ENCODE measurements around the gene GPC1. TPM values are rescaled to one million over a fixed set of nuclear protein-coding genes. Genes with fewer than 3 reads are reported as not detected.

GPC1 gene
- total RNA-seq, 1 donor from 2014 or later, result 182 TPM

DNA sequence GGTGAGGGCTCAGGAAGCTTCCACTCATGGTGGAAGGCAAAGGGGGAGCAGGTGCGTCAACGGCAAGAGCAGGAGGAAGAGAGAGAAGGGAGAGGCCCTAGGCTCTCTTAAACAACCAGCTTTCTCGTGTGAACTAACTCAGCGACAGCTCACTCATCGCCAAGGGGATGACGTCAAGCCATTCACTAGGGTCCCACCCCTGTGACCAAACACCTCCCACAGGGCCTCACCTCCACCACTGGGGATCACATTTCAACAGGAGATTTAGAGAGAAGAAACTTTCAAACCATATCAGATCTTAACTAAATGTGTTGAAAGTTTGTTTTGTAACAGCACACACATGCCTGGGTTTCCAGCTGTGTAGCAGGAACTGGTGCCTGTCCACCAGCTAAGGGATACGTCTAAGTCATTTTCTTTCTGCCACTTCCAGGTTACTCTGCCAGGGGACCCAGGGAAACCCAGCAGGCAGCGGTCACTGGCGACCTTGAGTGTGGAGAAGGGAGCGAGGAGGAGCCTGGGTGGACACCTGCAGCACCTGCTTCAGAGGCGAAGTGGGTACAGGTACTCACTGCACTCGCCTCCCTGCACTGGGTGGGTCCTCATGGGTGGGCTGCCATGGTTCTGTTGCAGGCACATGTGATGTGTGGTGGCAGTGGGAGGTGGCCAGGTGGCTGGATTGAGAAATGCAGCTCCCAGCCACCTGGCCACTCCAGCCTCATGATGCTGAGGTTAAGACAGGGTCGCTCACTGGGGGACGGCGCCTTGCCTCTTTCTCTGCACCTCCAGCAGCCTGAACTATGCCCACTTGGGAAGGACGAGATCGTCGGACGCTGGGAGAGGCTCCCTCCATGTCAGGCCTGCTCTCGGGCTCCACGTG, 8.4 kb upstream of the GPC1 start:
- ATAC-seq, result no peak
- intact Hi-C loops (cut with DNase I), result no loop called here
- DNase-seq (ENCODE audit: missing footprints), result peak; percentile 65

DNA sequence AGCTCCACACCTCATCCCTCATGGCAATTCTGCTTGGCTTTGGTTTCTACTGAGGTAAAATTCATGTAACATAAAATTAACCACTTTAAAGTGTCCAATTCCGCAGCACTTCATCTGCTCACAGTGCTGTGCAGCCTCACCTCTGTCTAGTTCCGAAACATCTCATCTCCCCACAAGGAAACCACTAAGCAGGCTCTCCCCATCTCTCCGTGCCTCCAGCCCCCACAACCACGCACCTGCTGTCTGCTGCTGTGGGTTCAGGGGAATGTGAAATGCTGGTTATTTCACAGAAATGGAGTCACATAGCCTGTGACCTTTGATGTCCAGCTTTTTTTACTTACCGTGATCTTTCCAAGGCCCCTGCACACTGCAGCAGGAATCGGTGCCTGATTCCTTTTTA, 7.7 kb upstream of the GPC1 start:
- DNase-seq (ENCODE audit: missing footprints) (no peak), ATAC-seq (no peak)
- intact Hi-C loops (cut with DNase I), result no loop called here

DNA sequence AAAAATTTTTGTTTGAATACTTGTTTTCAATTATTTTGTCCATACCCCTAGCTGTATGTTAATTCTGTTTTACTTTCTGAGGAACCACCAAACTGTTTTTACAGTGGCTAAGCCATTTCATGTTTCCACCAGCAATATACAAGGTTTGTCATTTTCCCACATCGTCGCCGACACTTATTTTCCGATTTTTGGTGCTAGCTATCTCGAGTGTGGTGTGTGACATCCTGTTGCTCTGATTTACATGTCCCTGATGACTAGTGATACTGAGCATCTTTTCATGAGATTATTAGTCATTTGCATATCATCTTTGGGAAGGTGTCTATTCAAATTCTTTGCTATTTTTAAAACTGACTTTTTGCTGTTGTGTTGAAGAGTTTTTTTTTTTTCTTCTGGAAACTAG, 7.2 kb upstream of the GPC1 start:
- no peak for DNase-seq (ENCODE audit: missing footprints)
- no peak for ATAC-seq
- intact Hi-C loops (cut with DNase I), result no loop called here

DNA sequence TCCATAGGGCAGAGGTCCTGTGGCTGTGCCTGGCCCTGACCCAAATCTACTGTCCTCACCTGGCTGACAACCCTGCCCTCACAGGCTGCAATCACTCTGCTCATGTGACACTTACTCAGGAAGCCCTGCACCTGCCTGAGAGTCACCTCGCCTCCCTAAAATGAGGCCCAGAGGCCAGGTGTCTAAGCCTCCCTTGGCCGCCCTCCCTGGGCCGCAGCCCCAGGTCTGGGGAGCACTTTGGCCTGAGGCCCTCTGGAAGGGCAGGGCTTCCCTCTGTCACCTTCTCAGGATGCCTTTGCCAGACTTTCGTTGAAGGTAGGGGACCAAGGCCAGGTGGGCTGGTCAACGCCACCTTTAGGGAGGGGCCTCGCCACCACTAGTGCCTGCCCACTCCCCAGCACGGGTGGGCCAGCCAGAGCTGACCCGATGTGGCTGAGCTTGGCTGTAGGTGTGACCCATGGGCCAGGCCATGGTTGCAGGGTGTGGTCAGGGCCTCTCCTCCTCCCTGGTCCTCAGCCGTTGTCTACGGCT, 6.1 kb upstream of the GPC1 start:
- ATAC-seq (no peak), DNase-seq (ENCODE audit: missing footprints) (peak; percentile 31)
- intact Hi-C loops (cut with DNase I), result no loop called here

DNA sequence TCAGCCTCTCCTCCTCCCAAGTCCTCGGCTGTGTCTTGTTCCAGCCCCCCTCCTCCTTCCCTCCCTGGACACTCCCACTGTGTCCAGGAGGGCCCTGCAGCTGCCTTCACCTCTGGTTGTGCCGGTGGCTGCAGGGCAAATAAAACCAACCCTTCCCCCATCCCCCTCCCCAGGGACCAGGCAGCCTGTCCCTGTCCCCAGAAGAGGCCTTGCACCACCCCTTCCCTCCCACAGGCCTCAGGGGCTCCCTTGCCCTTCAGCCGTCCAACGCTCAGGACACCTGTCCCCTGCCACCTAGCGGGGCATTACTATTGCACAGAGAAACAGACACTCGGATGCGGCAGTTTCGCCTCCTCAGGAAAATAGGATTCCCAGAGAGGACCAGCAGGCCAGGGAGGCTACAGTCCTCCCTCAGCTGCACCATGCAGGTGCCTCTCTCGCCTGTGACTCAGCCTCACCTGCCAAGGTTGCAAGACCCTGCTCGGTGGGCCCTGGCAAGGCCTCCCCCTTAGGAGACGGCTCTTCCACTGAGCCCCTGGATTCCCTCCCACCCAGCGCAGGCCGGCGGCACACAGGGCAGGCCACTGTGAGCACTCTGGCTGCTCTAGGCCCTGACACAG, 5.5 kb upstream of the GPC1 start:
- no peak for ATAC-seq
- peak; percentile 33 for DNase-seq (ENCODE audit: missing footprints)
- intact Hi-C loops (cut with DNase I), result no loop called here

DNA sequence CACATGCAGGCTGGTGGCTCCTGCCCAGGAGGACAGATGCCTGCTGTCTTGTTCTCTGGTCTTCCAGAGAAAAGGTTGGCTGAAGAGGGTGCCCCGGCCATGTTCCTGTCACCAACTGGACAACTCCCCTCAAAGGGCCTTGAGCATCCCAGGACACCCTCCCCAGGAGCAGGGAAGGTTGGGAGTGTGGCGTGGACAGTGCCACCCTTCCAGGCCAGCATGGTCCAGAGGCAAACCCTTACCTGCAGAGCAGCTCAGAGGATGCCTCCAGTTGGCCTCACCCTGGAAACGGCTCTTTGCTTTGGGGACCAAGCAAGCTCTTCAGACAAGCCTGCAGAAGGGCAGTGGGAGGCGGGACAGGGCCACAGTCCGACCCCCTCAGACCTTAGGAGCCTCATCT, 4.9 kb upstream of the GPC1 start:
- ATAC-seq, result no peak
- intact Hi-C loops (cut with DNase I), result no loop called here
- DNase-seq (ENCODE audit: missing footprints), result peak; percentile 1

DNA sequence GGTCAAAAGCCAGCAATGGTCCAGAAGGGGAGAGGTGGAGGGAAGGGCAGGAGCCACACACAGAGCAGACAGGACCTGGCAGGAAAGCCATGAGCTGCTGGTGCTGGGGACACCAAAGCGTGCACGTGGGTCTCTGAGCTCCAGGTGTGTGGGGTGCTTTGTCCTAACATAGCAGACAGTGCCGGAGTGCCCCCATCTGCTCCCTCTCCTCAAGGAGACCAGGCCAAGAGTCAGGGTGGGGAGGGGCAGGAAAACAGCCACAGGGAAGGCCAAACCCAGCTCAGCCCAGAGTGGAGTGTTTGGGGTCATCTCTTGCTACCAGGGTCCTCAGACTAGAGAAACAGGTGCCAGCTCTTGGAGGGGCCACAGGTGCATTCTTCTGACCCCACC, 4.2 kb upstream of the GPC1 start:
- DNase-seq (ENCODE audit: missing footprints) (peak; percentile 51), ATAC-seq (no peak)
- intact Hi-C loops (cut with DNase I), result no loop called here

DNA sequence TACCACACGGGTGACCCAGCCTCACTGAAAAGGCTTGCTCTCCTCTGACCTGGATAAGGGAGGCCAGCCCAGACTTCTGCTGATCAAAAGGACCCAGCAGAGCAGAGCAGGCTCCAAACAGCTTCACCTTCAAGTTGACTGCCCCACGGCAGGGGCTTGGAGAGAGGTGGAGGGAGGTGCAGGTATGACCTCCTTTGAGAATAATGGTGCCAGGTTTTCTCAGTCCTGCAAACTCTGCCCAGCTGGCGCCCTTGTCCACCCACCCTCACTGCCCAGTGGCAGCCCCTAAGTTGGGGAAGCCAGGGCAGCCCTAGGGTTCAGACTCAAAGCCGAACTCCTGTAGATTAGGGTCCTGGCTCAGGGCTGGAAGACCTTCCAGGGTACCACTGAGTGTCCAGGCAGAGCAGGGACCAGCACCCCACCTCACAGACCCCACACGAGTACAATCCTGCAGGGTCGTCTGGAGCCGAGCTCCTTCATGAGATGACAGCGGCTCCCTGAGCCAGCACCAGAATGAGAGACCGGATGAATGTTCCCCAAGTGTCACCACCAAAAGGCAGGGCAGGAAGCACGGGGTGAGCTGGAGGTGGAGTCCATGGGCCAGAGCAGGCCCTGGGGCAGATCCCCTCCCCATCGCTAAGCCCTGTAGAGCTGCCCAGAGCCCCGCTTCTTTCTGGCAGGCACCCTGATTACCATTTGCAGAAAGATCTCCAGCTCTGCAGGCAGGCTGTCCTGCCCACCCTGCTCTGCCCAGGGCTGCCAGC, 3.6 kb upstream of the GPC1 start:
- ATAC-seq (no peak), DNase-seq (ENCODE audit: missing footprints) (peak; percentile 56)
- intact Hi-C loops (cut with DNase I), result no loop called here

DNA sequence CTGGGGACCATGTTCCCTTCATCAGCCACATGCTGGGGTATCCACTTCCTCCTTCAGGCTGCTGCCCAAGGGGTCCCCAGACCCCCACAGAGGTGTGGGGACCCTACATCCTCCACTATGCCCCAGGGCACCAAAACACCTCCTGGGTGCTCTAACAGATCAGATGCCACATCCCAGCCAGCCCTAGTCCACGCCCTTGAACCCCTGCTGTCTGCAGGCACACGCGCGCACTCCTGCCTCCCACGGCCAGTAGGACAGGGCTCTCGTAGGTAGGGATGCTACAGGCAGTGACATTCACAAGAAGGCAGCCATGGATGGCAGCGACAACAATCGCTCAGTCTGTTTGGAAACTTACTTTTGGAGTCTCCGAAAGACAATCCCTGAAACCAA, 3.0 kb upstream of the GPC1 start:
- intact Hi-C loops (cut with DNase I), result no loop called here
- no peak for ATAC-seq
- peak; percentile 51 for DNase-seq (ENCODE audit: missing footprints)

DNA sequence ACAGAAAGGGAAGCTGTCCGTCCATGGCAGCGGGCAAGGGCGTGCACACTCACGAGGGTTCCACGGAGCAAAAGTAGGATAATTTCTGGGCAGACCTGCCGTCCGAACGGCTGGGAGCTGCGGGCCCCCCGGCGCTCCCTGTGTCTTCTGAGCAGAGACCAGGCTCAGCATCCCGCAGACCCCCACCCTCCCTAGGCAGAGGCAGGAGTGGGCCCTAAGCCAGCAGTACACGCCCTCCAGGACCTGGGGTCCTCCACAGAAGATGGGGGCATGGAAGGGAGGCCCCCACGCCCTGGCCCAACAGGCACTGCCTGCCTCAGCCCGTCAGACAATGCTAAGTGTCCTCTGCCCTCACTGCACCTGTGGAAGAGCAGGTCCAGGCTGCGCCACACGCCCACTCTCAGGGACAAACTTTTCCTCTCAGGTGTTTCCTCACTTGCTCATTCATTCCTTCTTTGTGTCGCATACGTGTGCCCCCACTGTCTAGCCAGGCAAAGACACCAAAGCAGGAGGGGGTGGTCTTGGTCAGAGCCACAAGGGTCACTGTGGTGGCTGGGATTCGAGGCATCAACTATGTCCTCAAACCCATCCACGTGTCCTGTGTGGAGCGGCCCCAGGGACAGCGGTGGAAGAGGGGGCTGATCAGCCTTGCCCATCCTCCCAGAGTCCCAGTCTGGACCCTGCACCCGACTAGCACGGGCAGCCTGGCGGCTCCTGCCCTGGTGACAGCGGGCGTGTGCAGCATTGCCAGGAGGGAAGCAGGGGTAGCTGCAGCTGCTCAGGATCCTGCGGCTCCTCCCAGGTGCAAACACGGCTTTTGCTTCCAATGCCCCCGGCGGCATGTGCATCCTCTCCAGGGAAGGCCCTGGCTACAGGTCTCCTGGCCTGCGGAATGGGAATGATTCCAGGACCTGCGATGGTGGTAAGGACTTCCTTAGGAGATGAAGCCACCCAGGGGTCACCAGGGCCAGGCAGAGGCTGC, 2.4 kb upstream of the GPC1 start:
- peak; percentile 58 for DNase-seq (ENCODE audit: missing footprints)
- no peak for ATAC-seq
- intact Hi-C loops (cut with DNase I), result no loop called here

DNA sequence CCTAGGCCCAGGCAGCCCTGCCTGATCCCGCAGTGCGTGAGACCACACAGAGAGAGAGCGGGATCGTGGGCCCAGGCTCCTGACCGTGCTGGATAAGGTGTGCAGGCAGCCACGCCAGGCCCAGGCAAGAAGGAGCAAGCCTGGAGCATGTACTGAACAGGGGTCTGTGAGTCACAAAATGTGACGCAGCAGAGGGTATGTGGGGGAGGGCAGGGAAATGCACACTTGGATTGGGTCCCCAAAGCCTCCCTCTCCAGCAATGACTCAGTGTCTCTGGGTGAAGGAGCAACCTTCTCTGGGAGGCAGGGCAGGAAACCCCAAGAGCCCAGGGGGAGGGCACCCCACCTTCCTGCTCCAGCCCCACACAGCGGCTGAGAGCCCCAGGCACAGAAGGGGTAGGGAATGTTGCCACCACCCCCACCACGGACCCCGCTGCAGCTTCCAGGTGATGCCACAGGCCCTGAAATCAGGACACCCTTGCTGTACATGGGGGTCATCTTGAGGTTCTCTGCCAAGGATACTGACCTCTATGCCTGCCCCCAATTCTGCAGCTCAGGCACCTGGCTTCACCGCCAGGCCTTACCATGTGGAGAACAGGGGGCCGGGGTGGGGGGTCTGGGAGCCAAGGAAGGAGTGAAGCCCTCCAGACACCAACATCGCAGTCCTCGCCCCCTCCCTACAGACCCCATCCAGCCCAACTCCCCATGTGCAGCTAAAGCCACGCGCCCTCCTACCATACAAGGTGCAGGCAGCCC, 1.3 kb upstream of the GPC1 start:
- intact Hi-C loops (cut with DNase I), result no loop called here
- no peak for ATAC-seq
- DNase-seq (ENCODE audit: missing footprints), result peak; percentile 64

DNA sequence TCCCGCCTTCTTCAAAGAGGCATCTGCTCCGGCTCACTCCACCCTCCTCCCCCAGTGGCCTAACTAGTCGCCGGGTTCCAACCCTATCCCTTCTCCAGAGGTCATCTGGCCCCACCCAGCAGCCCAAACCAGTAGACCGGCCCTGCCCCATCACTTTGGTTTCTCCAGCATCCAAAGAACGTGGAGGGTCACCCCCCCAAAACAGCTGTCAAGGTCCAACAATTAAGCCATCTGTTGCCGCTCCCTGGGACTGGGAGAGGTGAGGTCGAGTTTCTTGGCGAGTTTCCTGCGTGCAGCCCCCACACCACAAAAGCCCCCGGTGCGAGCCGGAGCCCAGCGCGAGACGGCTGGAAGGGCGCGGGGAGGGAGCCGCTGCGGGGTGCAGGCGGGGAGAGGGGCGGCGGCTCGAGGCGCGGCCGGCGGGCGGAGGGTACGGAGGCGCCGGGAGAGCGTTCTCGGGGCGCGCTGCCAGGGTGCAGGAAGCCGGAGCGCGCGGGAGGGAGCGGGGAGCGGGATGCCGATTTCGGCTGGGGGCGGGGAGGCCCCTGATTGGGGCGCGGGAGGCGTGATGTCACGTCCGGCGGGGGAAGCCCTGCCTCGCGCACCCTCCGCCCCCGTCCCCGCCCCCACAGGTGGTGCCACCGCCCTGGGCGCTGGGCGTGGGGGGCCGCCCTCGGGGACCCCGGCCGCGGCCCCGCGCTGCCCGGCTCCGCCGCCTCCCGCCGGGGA, 571 bp upstream of the GPC1 start:
- intact Hi-C loops (cut with DNase I), result loop anchor here (1.0 to 5.0 kb wide), 3 partner anchors 61 to 183 kb away; no protein-coding TSS in a partner anchor
- ATAC-seq (peak; percentile 83), DNase-seq (ENCODE audit: missing footprints) (peak; percentile 94)

DNA sequence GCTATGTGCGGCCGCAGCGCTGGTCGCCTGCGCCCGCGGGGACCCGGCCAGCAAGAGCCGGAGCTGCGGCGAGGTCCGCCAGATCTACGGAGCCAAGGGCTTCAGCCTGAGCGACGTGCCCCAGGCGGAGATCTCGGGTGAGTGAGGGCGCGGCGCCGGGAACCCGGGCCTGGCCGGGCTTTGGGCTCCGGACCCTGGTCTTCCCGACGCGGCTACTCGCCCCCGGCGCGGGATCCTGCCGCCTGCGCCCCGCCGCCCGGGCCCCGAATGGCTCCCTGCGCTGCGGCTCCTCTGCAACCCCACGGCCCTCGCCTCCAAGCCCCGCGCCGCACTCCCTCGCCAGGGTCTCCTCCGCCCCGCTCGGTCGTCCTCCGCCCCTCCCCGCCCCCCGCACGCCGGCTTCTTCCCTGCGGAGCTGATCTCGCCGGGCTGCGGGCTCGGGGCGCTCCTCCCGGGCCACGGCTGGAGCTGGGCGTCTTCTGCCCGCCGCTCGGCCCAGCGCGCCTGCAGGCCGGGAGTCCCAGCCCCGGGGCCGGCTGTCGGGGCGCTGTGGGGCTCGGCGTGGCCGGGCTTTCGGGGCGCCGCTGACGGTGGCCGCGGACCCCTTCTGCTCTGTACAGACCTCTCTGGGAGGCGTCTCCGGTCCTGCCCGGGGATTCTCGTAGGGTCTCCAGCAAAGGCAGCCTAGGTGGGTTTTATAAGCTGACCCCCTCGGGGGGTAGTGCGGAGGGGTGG, 652 bp downstream of the GPC1 start:
- intact Hi-C loops (cut with DNase I), result loop anchor here (1.0 to 5.0 kb wide), 3 partner anchors 62 to 184 kb away; no protein-coding TSS in a partner anchor

DNA sequence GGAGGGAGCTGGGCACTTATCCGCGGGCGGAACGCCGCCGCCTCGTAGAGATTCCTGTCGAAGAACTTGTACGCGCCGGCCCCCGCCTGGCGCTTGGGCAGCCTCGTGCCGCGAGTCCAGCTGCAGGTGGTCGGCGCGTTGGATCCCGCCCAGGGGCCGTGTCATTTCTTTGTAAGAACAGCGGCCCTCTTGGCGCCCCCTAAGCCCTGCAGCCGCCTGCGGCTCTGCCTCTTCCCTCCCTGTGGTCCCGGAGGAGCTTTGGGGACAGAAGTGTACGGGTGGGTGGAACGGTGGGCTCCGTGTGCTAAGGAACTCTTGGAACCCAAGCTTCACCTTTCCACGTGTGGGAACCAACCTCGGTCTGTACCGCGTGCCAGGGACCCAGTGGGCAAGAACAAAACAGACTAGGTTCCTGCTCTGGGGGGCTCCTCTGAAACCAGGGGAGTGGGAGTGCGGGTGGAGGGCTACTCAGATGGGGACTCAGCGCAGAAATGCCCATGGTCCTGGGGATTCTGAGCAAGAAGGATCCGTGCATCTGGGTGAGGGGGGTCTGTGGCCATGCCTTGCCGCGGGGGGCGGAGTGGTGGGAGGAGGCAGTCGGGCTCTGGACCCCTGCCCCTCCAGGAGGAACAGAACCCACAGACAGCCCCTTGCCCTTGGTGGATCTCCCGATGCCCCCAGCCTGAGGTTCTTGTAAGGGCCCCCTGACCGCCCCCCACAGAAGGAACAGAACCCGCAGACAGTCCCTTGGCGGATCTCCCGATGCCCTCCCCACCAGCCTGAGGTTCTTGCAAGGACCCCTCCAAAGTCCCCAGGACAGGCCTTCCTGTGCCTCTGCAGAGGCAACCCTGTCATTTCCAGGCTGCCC, 1.5 kb downstream of the GPC1 start:
- DNase-seq (ENCODE audit: missing footprints) (peak; percentile 73), ATAC-seq (no peak)
- intact Hi-C loops (cut with DNase I), result loop anchor here (5.0 kb wide), 2 partner anchors 85 to 185 kb away; no protein-coding TSS in a partner anchor

More for the DNA sequence above, 652 bp downstream of the GPC1 start:
- ATAC-seq (no peak), DNase-seq (ENCODE audit: missing footprints) (peak; percentile 62)

DNA sequence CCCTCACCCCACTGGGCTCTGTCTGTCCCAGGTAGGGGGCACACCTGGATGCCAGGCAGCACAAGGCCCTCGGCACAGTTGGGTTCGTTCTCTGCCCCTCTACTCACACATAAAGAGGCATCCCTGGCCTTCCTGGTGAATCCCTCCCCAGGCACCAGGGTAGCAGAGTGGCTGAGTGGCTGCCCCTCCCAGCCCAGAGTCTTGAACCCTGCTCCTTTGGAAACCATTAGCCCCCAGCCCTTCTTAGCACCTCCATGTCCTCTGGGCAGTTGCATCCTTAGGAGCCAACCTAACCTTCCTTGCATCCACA, 2.0 kb downstream of the GPC1 start:
- intact Hi-C loops (cut with DNase I), result loop anchor here (5.0 kb wide), 2 partner anchors 85 to 185 kb away; no protein-coding TSS in a partner anchor
- DNase-seq (ENCODE audit: missing footprints) (no peak), ATAC-seq (no peak)
